Mucosa of rectum (tissue), 2 donors: ENCODE results near the gene FYTTD1.

ENCODE experiments used
- H3K27ac ChIP-seq, 2 donors: one replicate each; pipeline ENCODE4 v1.7.0; 2013; ENCODE audit warnings: inconsistent platforms in 2 of 2, low read depth in 2 of 2, low read length in 2 of 2
- H3K27me3 ChIP-seq, 2 donors: one replicate each; pipeline ENCODE4 v1.7.0; 2013; ENCODE audit warnings: low read length in 2 of 2; ENCODE audit not compliant: control insufficient read depth in 2 of 2, insufficient read depth in 2 of 2
- H3K36me3 ChIP-seq, 2 donors: one replicate each; pipeline ENCODE4 v1.7.0; 2013; ENCODE audit warnings: low read length in 2 of 2; ENCODE audit not compliant: control insufficient read depth in 2 of 2, insufficient read depth in 2 of 2
- H3K4me1 ChIP-seq, 2 donors: one replicate each; pipeline ENCODE4 v1.7.0; 2013; ENCODE audit warnings: low read length in 2 of 2, mild to moderate bottlenecking in 1 of 2; ENCODE audit not compliant: control insufficient read depth in 2 of 2, insufficient read depth in 2 of 2
- H3K4me3 ChIP-seq, 2 donors: one replicate each; pipeline ENCODE4 v1.7.0; 2013; ENCODE audit warnings: low read length in 2 of 2
- H3K9ac ChIP-seq, 2 donors: one replicate each; pipeline ENCODE4 v1.7.0; 2013; ENCODE audit warnings: low read length in 2 of 2, low read depth in 1 of 2, mild to moderate bottlenecking in 1 of 2
- H3K9me3 ChIP-seq, 2 donors: one replicate each; pipeline ENCODE4 v1.7.0; 2013; ENCODE audit warnings: low read length in 2 of 2; ENCODE audit not compliant: control insufficient read depth in 2 of 2
- donor health status: healthy.
- donor health status: Normal muscosa, but diverticular disease.

FYTTD1 gene

DNA sequence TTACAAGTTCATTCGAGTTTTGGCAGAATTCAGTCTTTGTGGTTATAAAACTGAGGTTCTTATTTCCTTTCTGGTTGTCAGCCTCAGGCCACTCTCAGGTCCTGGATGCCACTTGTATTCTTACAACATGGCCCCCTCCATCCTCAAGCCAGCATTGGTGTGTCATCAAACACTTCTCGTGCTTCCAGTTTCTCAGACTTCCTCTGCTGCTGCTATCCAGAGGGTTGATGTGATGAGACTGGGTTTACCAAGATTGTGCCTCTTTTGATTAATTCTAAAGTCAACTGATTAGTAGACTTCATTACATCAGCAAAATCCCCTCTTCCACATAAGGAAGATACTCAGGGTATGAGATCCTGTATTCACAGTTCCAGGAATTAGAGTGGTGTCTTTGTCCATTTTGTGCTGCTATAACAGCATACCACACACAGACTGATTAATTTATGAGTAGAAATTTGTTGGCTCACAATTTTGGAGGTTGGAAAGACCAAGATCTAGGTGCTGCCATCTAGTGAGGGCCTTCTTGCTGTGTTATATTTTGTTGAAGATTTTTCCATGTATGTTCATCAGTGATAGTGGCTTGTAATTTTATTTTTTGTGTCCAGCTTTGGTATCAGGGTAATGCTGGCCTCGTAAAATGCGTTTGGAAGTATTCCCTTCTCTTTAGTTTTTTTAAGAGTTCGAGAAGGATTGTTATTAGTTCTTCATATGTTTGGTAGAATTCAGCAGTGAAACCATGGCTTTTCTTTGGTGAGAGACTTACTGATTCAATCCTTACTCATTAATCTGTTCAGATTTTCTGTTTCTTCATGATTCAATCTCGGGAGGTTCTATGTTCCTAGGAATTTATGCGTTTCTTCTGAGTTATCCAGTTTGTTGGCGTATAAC is 52.5 kb downstream of the FYTTD1 start:
- Histone ChIP-seq H3K36me3 (no peaks in the 10 kb centered on the region), H3K4me1 (peaks cover 0 to 2% of the 10 kb centered on the region in 2 donors), H3K4me3 (no peak overlapping the region), H3K9ac (no peak overlapping the region), H3K27ac (no peak overlapping the region), H3K9me3 (no peaks in the 10 kb centered on the region), H3K27me3 (no peaks in the 10 kb centered on the region)

DNA sequence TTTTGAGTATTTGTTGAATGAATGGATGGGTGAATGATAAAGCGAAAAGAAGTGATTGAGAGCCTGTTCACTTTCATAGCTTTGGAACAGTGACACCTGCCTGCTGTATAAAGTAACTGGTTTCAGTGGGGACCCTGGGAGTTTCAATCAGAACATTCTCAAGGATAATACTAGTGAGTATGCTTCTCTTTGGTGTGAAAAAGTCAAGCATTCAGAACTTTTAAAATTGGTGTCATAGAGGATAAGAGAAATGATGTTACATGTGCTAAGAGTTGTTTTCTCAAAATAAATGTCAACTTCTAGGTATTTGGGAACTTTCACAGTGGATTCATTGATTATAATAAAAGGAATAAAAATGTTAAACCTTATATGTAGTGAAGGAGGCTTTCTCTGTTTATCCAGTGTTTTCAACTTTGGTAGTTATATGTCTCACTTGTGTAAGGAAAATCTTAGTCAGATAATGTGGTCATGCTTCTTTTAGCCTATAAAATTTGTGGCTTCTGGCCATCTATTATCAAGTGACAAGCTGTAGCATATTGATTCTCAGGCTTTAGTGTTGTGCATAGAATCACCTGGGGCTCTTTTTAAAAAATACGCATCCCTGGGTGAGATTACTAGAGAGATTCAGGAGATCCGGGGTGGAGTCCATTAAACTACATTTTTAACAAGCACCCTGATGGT is 53.2 kb downstream of the FYTTD1 start:
- Histone ChIP-seq H3K4me1 (peaks cover 0 to 2% of the 10 kb centered on the region in 2 donors), H3K9ac (no peak overlapping the region), H3K36me3 (no peaks in the 10 kb centered on the region), H3K27me3 (no peaks in the 10 kb centered on the region), H3K27ac (no peak overlapping the region), H3K9me3 (no peaks in the 10 kb centered on the region), H3K4me3 (no peak overlapping the region)

DNA sequence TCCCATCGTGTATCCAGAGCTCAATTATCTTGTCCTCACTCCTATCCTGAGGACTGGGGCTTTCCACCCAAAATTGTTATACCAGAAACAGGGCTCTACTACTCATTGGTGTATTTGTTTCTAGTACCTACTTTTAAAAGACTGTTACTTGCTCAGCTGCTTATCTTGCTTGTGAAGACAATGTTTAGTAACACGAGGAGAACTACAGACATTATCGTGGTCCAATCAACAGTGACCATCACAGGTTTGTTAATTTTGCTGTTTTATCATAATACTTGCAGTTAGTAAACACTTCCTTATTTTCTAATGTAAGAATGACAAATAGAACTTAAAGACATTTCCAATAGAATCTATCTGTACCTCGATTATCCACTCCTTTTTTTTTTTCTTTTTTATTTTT is 54.8 kb downstream of the FYTTD1 start:
- H3K27ac ChIP-seq: no peak overlapping the region
- no peaks in the 10 kb centered on the region for H3K36me3 ChIP-seq
- H3K4me3 ChIP-seq: no peak overlapping the region
- no peaks in the 10 kb centered on the region for H3K9me3 ChIP-seq
- H3K27me3 ChIP-seq: no peaks in the 10 kb centered on the region
- H3K4me1 ChIP-seq: no peaks in the 10 kb centered on the region
- no peak overlapping the region for H3K9ac ChIP-seq

DNA sequence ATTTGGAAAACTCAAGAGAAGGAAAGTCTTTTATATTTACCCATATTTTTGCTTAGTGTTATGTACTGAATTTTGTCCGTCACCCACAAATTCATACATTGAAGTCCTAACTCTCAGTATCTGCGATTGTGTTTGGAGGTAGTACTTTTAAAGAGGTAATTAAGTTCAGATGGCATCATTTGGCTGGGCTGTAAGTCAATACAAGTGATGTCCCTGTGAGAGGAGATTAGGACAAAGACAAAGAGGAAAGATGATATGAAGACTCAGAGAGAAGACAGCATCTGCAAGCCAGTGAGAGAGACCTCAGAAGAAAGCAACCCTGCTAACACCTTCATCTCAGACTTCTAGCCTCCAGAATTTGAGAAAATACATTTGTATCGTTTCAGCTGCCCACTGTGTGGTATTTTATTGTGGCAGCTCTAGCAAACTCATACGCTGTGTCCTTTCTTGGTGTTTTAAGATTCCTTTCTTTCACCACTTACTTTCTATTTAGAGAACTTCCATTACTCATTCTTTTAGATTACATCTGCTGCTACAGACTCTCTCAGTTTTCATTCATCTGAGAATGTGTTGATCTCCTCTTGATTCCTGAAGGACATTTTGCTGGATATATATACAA is 58.4 kb downstream of the FYTTD1 start:
- Histone ChIP-seq H3K9ac (no peak overlapping the region), H3K4me1 (no peaks in the 10 kb centered on the region), H3K27me3 (no peaks in the 10 kb centered on the region)

DNA sequence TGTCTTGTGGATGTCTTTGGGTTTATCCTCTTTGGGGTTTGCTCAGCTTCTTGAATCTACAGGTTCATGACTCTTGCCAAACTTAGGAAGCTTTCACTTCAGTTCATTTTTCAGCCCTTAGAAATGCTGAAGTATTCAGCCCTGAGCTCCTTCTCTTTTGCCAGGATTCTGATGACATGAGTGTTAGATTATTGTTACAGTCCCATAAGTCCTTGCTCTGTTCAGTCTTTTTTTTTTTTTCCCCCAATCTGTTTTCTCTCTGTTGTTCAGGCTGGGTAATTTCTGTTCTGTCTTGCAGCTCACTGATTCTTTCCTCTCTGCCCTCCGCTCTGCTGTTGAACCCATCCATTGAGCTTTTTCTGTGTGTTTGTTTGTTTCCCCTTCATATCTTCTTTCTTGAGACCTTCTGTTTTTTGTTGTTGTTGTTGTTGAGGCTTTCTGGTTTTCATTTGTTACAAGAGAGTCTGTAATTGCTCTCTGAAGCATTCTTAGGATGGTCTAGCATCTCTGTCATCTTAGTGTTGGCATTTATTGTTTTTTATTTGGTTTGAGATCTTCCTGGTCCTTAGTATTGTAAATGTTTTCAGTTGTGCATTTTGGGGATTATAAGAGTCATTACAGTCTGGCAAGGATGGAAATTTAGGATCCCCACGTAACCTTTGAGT is 59.8 kb downstream of the FYTTD1 start:
- Histone ChIP-seq H3K4me3 (no peak overlapping the region), H3K27ac (peak overlapping the region in 1 of 2 donors; percentile 22), H3K27me3 (no peaks in the 10 kb centered on the region), H3K36me3 (no peaks in the 10 kb centered on the region), H3K9me3 (no peaks in the 10 kb centered on the region), H3K9ac (no peak overlapping the region), H3K4me1 (no peaks in the 10 kb centered on the region)

More for the DNA sequence above, 58.4 kb downstream of the FYTTD1 start:
- Histone ChIP-seq H3K9me3 (no peaks in the 10 kb centered on the region), H3K27ac (no peak overlapping the region), H3K36me3 (no peaks in the 10 kb centered on the region), H3K4me3 (no peak overlapping the region)

DNA sequence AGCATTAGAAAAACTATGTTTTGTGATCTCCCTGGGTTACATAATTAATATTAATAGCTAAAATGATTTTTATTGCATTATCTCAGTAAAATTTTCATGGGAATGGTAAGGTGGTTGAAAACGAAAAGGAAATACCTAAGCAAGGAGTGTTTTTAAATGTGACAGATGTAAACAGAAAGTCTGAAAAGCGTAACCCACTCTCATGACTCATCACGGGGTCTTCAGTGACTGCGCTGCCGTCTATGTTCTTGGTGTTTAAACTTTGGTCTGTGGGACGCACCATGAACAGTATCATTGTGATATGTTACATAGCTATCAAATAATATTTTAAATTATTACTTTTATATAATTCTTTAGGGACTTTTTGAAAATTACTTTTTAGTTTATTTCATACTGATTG is 61.2 kb downstream of the FYTTD1 start:
- no peaks in the 10 kb centered on the region for H3K4me1 ChIP-seq
- no peaks in the 10 kb centered on the region for H3K36me3 ChIP-seq
- H3K9me3 ChIP-seq: no peaks in the 10 kb centered on the region
- H3K27me3 ChIP-seq: no peaks in the 10 kb centered on the region
- no peak overlapping the region for H3K4me3 ChIP-seq
- no peak overlapping the region for H3K9ac ChIP-seq
- no peak overlapping the region for H3K27ac ChIP-seq

DNA sequence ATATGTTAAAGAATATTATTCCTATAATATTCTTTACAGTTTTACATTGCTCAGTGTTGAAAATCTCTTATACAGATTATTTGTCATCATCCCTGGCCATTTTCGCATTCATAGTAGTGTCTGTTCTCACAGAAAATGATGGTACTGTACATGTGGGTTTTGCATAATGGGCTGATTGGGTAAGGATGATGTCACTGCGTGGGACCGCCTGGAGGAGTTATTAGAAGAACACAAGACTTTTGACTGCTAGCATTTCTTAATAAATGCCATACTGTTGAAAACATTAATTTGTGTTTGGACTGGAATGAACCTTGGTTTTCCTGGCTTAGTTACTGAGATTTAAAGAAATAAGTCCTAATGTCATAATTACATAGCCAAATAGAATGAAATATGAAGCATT is 61.7 kb downstream of the FYTTD1 start:
- no peak overlapping the region for H3K27ac ChIP-seq
- H3K27me3 ChIP-seq: no peaks in the 10 kb centered on the region
- H3K9me3 ChIP-seq: no peaks in the 10 kb centered on the region
- no peaks in the 10 kb centered on the region for H3K4me1 ChIP-seq
- H3K9ac ChIP-seq: no peak overlapping the region
- no peaks in the 10 kb centered on the region for H3K36me3 ChIP-seq
- H3K4me3 ChIP-seq: no peak overlapping the region

DNA sequence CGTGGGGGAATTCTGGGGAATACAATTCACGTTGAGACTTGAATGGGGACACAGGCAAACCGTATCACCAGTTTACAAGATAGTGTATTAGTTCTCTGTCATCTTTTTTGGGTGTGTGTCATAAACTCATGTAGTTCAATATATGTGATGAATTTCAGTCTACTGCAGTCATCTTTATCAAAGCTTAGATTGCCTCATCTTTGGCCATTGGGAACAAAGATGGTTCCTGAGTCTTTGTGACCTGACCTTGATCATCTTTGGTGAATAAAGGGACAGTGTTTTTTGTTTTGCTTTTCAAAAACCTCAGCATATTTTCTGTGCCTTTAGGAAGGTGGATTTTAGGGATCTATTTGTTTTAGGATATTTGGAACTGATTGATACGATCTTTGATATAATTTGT is 64.7 kb downstream of the FYTTD1 start:
- Histone ChIP-seq H3K4me1 (no peaks in the 10 kb centered on the region), H3K27me3 (no peaks in the 10 kb centered on the region), H3K4me3 (no peak overlapping the region), H3K9ac (no peak overlapping the region), H3K36me3 (no peaks in the 10 kb centered on the region), H3K9me3 (no peaks in the 10 kb centered on the region), H3K27ac (no peak overlapping the region)

DNA sequence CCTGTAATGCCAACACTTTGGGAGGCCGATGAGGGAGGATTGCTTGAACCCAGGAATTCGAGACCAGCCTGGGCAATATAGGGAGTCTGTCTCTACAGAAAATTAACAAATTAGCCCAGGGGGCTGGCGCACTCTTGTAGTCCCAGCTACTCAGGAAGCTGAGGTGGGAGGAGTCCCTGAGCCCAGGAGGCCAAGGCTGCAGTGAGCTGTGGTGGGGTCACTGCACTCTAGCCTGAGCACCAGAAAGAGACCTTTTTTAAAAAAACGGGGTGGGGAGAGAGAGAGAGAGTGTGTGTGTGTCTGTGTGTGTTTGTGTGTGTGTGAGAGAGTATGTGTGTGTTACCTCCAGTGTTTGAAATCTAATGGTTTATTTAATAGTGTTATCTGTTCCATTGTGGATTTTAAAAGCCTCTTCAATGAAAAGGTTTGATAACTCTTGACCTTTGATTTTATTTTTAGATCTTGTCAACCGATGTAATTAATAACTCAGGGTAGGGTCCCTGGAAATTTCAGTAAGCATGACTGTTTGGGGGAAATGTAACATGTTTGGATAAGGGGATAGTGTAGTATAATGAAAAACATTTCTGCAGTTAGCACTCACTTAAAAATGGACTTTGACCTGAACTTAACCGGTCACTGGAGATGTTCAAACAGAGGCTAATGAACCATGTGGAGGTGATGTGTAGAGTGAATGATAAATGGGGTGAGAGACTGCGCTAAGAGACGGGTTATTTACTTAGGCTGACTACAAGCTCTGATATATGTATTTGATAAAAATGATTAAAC is 71.1 kb downstream of the FYTTD1 start:
- H3K36me3 ChIP-seq: peaks cover 0 to 10% of the 10 kb centered on the region in 2 donors
- H3K4me3 ChIP-seq: no peak overlapping the region
- H3K9ac ChIP-seq: no peak overlapping the region
- peaks cover 0 to 7% of the 10 kb centered on the region in 2 donors for H3K4me1 ChIP-seq
- H3K27me3 ChIP-seq: no peaks in the 10 kb centered on the region
- H3K9me3 ChIP-seq: no peaks in the 10 kb centered on the region
- H3K27ac ChIP-seq: no peak overlapping the region
